ENCODE measurements around the gene COL4A2.

DNA sequence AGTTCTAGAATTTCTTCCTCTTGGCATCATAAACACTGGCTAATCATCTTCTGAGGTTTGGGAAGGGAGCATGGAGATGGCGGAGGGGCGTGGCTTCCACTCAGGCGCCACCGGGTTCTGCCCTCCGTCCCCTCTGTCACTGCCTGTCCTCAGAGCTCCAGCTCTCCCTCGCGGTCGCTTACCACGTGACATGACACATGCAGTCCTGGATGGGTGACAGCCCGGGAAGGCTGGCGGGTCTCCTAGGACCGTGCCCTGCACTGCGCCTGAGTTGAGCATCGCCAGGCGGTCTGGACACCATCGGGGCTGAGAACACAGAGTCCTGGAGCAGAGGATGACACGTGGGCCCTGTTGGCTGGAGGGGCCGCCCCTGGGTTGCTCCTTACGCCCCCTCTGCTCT lies 131.1 kb downstream of the COL4A2 start:
- TF ChIP-seq, protein P1, sequence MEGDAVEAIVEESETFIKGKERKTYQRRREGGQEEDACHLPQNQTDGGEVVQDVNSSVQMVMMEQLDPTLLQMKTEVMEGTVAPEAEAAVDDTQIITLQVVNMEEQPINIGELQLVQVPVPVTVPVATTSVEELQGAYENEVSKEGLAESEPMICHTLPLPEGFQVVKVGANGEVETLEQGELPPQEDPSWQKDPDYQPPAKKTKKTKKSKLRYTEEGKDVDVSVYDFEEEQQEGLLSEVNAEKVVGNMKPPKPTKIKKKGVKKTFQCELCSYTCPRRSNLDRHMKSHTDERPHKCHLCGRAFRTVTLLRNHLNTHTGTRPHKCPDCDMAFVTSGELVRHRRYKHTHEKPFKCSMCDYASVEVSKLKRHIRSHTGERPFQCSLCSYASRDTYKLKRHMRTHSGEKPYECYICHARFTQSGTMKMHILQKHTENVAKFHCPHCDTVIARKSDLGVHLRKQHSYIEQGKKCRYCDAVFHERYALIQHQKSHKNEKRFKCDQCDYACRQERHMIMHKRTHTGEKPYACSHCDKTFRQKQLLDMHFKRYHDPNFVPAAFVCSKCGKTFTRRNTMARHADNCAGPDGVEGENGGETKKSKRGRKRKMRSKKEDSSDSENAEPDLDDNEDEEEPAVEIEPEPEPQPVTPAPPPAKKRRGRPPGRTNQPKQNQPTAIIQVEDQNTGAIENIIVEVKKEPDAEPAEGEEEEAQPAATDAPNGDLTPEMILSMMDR (IDR thresholded peaks at IDR 0.05), result no peak
- TF ChIP-seq POLR2A (IDR thresholded peaks at IDR 0.05), result no peak
